GM21390 (cell line): ENCODE results near the gene RAG2.

Experiments
- ATAC-seq: cut with Tn5 transposase; IDR thresholded peaks from one replicate; pipeline ENCODE4 v1.9.1; 2021; ENCODE audit not compliant: unreplicated experiment

The RAG2 gene

DNA sequence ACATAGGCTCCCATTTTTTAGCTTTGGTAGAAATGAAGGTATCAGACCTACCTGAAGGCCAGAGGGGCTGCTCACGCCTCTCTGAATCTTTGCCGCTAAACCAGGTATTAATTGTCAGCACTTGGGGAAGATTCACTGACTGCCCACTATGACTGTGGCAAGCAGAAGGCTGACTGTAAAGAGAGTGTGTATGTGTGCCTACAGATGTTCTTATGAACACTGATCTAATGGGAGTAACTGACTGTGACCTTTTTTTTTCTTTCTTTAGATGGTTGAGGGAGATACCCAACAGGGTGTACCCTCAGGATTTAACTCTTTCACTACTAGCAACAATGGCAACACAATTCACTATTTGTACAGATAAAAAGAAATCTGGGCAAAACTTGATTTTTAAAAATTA, at the start of gene RAG2:
RAG2 (minus strand) TSS at position 186 of the 400 bp plus-strand sequence. CDS start 4,068 bp downstream, outside the sequence.
- no peak for ATAC-seq

DNA sequence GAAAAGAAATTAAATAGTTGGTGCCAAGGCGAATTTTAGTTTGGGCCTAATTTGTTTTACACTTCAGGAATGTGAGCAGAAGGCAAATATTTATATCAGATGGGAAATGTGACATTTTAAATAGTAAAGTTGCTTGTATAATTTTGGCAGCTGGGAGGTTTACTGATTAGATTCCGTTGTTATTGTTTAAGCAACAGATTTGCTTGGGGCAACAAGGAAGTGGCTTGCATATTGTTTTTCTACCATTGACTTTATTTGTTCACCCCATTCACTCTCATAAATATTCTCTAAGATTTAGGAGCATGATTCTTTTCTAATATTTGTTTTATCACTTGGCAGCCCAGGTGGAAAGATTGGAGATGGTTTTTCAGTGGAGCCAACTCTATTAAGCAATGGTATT, 40.5 kb upstream of the RAG2 start:
- ATAC-seq, result no peak

DNA sequence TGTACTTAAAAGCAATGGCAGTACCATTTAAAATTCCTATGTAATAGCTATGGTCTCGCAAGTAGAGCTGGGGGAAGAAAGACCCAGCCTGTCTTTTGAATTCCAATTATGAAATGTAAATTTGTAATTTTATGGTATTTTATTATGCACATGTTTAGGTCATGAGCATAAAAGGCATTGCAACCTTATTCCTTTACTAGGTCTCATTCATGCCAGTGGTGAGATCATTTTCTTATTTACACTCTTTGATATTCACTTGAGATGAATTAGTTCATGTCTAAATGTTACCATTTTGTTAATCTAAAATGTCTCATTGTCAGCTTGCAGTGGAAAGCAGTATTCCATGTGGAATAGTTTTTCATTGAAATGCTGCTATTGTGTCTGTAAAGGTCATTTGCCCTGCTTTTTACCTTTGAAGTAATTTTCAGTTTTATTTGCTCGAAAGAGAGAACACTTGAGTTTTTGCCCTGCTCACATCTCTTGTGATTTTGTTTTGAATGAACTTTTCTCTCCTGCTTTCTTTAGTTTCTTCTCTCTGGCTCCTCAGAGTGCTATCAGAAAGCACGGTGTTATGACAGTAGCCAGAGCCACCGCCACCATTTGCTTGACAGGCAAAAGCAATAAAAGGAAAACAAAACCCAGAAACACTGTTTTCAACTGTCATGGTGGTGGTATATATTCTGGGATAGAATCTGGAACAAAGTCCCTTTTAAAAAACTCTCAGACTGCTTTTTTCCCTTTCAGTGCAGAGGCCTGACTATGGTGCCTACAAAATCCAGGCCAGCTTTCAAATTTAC, 37.2 kb upstream of the RAG2 start:
- ATAC-seq, result no peak

DNA sequence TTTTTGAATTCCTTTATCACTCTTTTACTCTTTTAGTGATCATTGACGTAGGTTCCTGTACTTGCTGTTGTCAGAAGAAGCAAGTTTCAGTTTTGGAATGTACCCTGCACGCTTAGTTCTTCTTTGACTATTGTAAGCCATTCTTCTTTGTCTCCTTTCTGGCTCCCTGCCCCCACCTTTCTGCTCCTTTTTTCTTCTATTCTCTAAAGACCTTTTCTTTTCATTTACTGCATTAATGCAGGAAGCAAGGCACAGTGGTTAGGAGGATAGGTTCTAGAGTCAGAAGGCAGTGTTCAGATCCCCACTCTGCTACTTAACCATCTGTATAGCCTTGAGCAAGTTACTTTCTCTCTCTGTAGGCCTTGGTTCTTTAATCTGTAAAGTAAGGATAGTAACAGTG, 33.7 kb upstream of the RAG2 start:
- ATAC-seq, result peak; percentile 86

DNA sequence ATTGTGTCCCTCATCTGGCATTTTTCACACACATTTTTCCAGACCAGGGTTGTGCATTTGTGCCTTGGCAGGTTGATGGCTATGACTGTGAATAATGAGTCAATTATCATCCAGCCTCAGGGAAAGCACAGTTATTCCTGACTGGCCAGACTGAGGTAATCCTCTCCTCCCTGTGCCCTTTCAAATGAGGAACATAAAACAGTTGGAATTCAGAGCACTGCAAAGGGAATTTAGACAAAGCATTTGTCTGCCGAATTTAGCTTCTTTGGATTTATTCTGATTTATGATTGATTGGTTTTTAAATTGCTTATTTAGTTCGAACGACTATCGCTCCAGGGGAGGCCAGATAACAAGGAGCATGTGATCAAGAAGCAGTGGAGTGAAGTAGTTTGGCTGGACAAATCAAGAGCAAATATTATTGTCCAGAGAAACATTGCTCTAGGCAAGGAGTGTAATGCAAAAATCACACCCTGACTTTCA, 30.8 kb upstream of the RAG2 start:
- no peak for ATAC-seq

DNA sequence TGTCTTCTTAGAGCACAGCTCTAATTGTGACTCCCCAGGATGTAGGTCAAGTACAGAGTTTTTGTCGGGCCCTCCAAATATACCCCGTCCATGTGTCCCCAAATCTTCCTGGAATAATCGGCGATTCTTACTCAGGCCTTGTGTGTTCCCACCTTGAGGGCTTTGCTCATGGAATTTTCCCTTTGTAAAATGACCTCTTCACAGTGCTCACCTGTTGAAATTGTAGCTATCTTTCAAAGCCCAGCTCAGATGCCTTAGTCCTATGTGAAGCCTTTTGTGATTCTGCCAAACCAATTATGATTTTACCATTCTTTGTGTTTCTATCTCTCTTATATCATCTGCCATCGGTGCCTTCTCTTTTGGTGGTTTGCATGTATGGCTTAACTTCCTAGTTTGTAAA, 30.1 kb upstream of the RAG2 start:
- ATAC-seq, result no peak

DNA sequence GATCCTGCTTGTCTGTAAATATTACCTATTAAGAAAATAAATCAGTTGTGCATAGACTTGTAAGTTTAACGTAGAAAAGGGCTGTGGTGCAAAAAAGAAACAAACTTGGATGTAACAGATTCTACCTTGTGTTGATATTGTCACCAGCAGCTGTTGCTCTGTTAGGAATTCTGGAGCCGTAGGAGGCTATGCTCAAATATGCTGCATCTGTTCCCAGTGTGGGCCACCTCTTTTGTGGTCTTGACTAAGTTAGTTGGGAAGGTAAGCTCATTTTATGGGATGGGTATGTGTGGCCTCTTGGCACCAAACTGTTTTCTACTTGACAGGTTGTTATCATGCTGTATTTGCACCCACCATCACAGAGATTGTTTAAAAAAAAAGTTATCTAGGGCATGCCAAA, 29.4 kb upstream of the RAG2 start:
- no peak for ATAC-seq

DNA sequence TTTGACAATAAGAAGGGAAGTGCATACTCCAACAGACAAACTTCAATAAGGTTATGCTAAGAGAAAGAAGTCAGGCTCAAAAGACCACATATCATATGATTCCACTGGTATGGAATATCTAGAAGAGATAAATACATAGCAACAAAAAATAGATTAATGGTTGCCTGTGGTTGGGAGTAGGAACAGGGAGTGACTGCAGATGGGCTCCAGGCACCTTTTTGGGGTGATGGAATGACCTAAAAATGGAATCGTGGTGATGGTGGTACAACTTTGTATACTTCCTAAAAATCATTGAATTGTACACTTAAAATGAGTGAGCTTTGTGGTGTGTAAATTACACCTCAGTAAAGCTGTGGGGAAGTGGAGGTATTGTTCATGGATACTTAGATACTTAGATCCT, 29.0 kb upstream of the RAG2 start:
- ATAC-seq, result no peak

DNA sequence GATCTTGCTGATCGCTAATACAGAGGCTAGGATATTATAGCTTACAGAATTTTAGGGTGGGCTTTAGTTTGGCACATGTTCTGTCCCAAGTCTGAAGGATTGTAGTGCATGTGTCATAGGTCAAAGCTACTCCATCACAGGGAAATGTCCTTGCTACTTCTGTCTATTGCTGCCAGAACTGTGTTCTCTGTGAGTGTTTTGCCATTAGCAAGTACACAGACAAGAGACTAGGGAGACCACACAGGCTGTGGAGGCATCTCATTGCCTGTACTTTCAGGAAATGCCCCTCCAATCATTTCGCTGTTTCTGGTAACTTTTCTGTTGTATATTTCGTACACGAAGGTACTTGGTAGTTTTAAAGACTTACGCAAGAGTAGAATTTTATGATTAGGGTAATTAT, 25.5 kb upstream of the RAG2 start:
- ATAC-seq, result no peak

DNA sequence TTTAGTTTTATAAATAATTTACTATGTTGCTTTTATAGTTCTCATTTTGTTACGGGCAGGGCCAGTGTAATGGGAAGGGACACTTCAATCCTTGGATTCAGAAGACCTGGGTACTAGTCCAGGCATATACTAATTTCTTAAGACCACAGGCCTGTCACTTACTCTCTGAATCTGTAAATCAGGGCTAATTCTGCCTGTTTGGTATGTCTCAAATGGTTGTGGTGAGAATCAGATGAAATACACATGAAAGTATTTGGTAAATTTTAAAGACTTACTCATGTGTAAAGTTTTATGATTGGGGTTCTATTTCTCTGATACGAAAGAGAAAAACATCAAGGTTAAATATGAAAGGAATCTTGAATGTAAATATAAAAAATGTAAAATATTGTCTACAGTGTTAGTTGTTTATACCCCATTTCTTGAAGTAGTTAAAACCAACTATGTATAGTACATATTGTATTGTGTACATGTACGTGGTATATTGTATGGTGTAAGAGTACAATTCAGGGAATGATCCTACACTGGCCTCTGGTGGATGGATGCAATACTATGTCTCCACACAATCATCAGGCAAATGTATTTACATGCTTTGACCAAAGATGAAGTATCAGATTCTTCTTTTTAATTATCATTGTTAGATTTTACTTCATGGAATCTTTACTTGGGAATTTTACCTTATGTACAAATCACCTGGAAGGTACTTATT, 24.5 kb upstream of the RAG2 start:
- peak; percentile 70 for ATAC-seq

DNA sequence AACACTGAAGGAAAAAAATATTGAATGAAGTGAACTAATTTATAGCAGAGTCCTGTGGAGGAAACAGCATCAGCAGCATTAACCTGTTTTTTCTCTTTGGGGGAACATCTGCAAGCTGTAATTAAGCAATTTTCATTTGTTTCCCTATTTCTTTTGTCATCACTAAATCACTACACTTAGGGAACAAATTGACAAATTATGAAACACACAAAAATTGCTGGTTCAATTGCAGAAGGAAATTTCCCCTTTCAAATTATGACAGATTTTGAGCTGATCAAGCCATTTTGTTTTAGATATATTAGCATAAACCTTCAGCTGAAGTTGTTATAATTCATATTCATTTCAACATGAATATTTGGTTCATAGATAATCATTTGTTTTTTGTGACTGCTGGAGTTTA, 22.2 kb upstream of the RAG2 start:
- no peak for ATAC-seq

DNA sequence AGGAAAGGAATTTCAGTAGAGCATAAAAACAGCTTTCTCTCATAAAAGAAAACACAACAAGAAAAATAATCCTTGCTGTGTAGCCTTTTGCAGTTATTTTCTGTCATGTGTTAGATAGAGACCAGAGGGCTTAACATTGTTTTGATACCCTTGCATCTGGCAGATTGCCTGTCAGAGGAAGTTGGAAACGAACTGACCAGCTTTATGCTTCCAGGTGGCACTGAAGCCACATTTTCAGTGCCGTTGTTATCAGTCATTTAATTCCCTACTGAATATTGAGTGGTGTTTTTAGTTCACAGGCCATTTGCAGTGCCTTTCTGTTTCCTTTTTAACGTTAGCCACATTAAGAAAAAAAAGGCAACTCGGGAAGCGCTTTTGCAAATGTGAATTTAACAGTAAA, 21.5 kb upstream of the RAG2 start:
- no peak for ATAC-seq

DNA sequence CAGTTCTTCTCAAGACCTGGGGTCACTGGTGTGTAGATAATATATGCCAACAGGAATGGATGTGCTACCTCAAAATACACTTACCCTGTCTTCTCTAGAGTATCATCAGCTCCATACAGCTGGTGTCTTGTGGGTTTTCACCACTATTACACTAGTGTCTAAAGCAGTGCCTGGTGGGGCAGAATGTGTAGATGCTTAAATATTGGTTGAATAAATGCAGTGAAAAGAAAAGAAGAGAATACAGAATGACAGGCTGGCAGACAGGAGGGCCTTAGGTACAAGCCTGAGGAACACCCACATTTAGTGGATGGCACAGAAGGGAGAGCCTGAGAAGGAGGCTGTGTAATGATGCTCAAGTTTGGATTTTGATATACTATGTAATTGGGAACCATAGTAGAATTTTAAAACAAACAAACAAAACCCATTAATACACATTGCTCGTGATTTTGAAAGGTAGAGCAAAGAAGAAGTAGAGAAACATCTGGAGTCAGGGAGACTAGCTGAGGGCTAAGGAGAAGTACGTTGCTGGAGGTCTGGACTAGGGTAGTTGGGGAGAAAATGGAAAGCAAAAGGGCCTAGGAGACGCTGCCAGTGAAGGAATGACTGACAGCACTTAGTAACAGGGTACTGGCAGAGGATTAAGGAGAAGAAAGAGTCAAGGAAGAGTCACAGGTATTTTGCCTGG, 20.5 kb upstream of the RAG2 start:
- ATAC-seq, result no peak

DNA sequence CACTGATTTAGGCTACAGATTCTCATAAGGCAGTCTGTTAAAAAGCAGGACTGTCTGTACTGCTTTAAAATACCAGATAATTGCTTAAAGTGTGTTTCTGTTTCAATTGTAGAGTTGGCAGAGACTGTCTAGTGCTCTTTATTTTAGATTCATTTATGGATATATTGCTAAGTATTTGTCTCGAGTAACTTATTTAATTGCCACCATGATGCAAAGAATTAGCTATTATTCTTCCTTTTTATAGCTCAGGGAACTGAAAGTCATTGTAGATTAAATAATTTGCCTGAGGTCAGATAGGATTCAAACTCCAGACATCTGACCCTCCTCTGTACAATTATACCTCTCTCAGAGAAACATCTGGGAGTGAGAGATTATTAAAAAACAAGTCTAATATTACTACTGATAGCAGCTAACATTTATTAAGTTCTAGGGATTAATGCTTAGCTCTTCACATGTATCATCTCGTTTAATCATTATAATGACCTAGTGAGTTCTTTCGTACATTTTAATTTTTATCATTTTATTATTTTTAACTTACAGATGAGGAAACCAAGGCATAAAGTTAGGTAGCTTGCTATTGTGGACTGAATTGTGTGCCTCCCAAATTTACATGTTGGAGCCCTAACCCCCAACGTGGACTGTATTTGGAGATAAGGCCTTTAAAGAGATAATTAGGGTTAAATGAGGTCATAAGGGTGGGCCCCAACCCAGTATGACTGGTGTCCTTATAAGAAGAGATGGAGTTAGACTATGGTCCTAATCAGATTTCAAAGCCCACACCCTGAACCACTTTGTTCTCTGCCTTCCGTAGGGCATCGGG, 19.7 kb upstream of the RAG2 start:
- no peak for ATAC-seq

DNA sequence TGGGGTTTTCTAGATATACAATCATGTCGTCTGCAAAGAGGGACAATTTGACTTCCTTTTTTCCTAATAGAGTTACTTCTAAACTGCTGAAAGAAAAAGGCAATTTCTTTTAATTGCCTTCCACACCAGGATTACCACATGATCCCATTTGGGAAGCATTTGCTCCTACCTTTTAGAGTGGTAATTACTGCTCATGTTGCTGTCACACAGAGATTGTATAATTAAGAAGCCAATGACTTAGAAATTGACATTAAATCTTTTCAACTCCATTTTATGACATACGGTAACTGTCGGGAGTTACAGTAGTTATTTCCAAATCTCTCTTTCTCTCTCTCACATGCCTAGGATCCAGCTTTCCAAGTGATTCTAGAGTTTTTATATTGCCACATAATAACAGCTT, 17.8 kb upstream of the RAG2 start:
- ATAC-seq, result no peak

DNA sequence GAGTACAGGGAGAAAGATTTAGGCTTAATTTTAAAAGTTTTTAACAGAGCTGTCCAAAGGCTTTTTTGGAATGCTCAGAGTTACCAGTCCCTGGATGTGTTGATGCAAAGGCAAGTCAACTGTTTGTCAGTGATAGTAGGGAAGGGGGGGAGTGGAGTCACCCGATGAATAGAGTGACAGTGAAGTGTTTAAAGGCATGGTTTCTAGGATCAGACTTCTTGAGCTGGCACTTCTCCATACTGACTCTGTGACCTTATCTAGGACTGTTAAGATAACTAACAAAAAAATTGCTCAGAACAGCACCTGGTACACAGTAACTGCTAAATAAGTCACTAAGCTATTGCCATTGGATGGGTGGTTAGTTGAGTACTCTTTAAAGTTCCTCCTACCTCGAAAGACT, 11.3 kb upstream of the RAG2 start:
- no peak for ATAC-seq

DNA sequence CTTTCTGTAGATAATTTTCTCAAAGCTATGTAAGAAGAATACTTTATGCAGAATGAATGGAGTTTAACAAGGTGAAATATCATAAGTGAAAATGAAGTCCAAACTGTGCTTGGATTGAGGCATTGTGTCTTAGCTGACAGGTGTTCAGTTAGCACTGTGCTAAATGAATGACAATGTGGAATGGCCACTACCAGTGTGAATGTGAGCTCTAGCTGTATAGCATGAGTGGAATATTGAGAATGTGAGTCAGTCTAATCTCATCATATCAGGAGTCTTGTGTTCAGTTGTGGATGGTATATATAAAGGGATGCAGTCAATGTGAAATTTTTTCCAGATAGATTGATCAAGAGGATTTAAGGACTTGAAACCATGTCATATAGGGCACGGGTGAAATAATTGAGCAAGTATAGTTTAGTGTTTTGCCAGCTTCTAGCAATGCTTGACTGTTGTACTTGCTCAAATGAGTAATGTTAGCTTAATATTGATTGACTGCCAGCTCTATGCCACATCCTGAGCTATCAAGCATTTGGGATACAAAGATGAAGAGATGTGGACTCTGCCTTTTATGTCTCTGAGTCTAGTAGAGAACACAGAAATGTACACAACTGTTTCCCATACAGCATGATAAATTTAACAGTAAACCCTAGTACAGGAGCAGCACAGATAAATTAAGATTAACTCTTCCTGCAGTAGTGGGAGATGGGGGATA, 10.6 kb upstream of the RAG2 start:
- ATAC-seq, result no peak

DNA sequence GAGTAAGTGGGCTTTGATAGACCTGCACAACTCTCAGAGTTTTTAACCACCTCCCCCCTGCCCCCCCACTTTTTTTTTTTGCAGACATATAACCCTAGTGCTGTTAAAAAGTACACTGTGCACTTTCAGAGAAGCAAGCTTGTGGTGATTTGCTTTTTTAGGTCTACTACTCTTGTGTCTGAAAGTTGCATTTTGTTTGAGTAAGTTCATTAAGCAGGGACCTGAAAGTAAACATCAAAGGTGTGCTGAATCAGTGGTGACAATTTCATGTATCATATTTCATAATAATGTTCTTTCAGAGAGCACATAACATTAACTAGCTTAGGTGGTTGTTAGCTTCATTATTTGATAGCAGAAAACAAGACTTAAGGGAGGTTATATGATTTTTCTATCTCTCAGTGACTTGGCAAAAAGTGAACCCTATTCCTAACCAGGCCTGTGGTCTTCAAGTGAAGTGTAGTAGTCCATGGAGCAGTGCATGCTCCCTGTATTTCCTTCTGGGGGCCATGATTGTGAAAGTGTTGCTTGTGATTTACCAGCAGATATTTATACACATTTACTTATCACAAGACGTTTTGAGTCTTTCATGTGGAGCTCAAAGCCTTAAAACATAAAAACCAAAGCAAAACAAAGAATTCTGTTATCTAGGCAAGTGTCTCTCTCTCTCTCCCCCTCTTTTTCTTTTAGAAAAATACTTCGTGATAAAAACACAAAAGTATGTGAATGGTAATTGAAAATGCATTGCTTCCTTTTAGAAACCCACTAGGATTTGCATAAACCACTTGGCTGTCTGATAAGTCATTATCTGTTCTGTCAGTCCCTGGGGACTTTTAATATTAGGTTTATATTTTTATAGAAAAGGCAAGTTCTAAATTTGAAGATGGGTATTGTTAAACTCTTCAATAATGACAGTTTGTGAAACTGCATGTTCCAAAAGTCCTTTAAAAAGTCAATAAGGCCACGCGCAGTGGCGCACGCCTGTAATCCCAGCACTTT, 7.5 kb upstream of the RAG2 start:
- ATAC-seq, result peak; percentile 63

DNA sequence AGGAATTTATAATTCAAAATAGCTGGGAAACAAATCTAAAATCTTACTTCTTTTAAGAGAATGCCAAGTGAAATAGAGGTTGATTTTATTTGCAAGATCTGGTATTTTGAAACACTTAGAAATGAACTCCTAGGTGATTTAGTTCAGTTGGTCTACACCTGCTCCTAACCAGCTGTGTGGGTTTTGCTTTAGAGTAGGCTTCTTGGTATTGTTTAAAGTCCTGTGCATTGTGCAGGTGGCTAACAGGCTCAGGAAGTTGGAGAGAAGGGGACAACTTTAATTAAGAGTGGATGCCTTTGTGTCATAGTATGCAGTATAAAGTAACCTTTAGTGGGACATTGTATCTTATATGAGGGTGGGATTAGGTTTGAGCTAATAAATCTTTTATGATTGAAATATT, 4.1 kb upstream of the RAG2 start:
- ATAC-seq, result no peak
